ACC112 (cell line): ENCODE data around the gene SERPINB6.
A peak's percentile ranks its signal among the peaks of the same experiment; 100 is the strongest.

ENCODE experiments used
- H2AFZ ChIP-seq: fragments of 200-600 bp; sonication (generic); one replicate; pipeline ENCODE4 v1.6.0; 2017; ENCODE audit warnings: antibody characterized with exemption, low read length; ENCODE audit not compliant: unreplicated experiment
- H3K27ac ChIP-seq: fragments of 200-600 bp; sonication (generic); 2 replicates; pipeline ENCODE4 v1.5.1; 2014; ENCODE audit warnings: low read depth, mild to moderate bottlenecking, antibody characterized with exemption, low read length, moderate library complexity
- H3K27me3 ChIP-seq: fragments of 200-600 bp; sonication (generic); 2 replicates; pipeline ENCODE4 v1.6.1; 2014; ENCODE audit warnings: mild to moderate bottlenecking, antibody characterized with exemption, low read length, moderate library complexity, mixed read lengths; ENCODE audit not compliant: insufficient read depth
- H3K36me3 ChIP-seq: fragments of 200-600 bp; sonication (generic); 2 replicates; pipeline ENCODE4 v1.6.1; 2016; ENCODE audit warnings: mild to moderate bottlenecking, antibody characterized with exemption, low read length, moderate library complexity, mixed read lengths; ENCODE audit not compliant: insufficient read depth
- H3K4me1 ChIP-seq: fragments of 200-600 bp; sonication (generic); one replicate; pipeline ENCODE4 v1.6.1; 2016; ENCODE audit warnings: low read length, mixed read lengths; ENCODE audit not compliant: insufficient read depth, unreplicated experiment, control insufficient read depth
- H3K4me3 ChIP-seq: fragments of 200-600 bp; sonication (generic); 2 replicates; pipeline ENCODE4 v1.5.1; 2014; ENCODE audit warnings: mild to moderate bottlenecking, low read depth, low read length
- H3K79me2 ChIP-seq: fragments of 200-600 bp; sonication (generic); one replicate; pipeline ENCODE4 v1.6.0; 2016; ENCODE audit warnings: low read length; ENCODE audit not compliant: control insufficient read depth, unreplicated experiment, insufficient read depth

Gene SERPINB6

DNA sequence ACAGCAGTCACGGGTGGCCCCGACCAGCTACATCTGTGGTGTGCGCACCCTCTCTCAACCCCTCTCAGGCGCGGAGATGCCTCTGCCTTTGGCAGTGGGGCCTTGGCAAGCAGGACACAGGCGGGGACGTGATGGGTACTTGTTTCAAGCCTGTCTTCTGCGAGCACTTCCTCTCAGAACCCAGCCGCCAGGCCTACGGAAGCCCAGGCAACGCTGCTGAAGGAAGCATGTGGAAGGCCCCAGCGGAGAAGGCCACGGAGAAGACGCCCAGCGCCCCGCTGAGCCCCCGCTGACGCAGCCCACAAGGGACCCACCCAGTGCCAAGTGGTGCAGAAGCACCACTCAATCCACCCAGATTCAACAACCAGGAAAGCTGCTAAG is 13.0 kb downstream of the SERPINB6 start:
- no peaks in the 10 kb centered on the region for H3K27me3 ChIP-seq
- H2AFZ ChIP-seq: no peak overlapping the region
- H3K79me2 ChIP-seq: peaks cover 67% of the 10 kb centered on the region

GRCh38 chr6:2957696-2958330 is 13.6 kb downstream of the SERPINB6 start:
- no peak overlapping the region for H3K27ac ChIP-seq
- no peak overlapping the region for H3K4me3 ChIP-seq
- H3K79me2 ChIP-seq: peaks cover 62% of the 10 kb centered on the region
- H3K36me3 ChIP-seq: peaks cover 11% of the 10 kb centered on the region; the same call in 1 of the 2 replicates
- H2AFZ ChIP-seq: no peak overlapping the region
- H3K4me1 ChIP-seq: peaks cover 18% of the 10 kb centered on the region
- no peaks in the 10 kb centered on the region for H3K27me3 ChIP-seq

More for the DNA sequence above, 13.0 kb downstream of the SERPINB6 start:
- H3K36me3 ChIP-seq: peaks cover 8% of the 10 kb centered on the region; the same call in 1 of the 2 replicates
- no peak overlapping the region for H3K27ac ChIP-seq
- peaks cover 14% of the 10 kb centered on the region for H3K4me1 ChIP-seq
- H3K4me3 ChIP-seq: no peak overlapping the region

- Histone ChIP-seq H3K79me2 (peaks cover 55% of the 10 kb centered on the region), H3K27ac (no peak overlapping the region), H3K4me1 (peaks cover 24% of the 10 kb centered on the region), H3K36me3 (peaks cover 11% of the 10 kb centered on the region; the same call in 1 of the 2 replicates), H3K27me3 (no peaks in the 10 kb centered on the region), H3K4me3 (no peak overlapping the region), H2AFZ (no peak overlapping the region)
Measured at GRCh38 chr6:2956930-2957685, 14.3 kb downstream of the SERPINB6 start.

- Histone ChIP-seq H3K36me3 (peaks cover 19% of the 10 kb centered on the region), H3K79me2 (peaks cover 25% of the 10 kb centered on the region), H2AFZ (peak overlapping the region; percentile 1), H3K4me3 (no peak overlapping the region), H3K27me3 (no peaks in the 10 kb centered on the region), H3K27ac (peak overlapping the region; percentile 39; the same call in 1 of the 2 replicates), H3K4me1 (peaks cover 13% of the 10 kb centered on the region)
Measured at GRCh38 chr6:2953098-2953497, 18.3 kb downstream of the SERPINB6 start.

DNA sequence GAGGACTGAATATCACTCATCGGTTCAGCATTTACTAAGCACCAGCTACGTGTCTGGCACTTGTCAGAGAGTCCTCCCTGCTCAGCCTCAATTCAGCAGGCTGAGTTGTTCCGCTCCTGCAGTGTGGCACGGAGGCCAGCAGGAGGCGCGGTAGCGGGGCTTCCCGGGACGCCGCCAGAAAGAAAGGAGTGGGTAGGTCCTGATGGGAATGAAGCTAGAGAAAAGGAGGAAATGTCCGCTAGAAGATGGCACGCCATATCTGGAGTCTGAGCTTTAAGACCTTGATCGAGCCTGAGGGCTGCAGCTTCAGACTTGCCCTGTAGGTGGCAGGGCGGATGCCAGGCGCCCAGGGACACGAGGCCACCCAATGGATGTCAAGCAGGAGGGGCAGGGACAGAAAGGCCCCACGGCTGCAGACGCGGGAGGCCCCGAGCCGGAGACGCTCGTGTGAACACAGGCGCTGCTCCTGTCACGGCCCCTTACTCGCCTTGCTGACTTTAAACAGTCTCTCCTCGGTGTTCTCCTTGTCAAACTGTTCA is 18.7 kb downstream of the SERPINB6 start:
- Histone ChIP-seq H3K4me3 (no peak overlapping the region), H3K36me3 (peaks cover 19% of the 10 kb centered on the region), H3K27ac (peak overlapping the region; percentile 39; the same call in 1 of the 2 replicates), H3K79me2 (peaks cover 21% of the 10 kb centered on the region), H3K4me1 (peaks cover 13% of the 10 kb centered on the region), H2AFZ (peak overlapping the region; percentile 1), H3K27me3 (no peaks in the 10 kb centered on the region)

DNA sequence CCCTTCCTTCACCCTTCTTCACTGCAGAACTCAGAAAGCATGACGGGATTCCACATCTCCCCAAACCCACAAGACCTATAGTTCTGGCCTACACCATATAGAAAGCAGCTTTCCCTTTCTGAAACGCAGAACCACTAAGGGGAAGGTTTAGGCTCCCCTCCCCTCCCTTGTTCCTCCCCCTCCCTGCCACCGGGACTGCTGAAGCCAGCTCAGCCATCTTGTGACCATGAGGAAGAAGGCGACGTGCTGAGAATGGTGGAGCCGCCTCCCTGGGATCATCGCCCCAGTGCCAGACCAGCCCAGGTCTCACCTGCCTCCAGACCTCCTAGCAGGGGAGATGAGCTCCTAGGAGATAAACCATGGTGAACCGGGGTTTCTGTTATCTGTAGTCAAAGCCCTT is 19.6 kb downstream of the SERPINB6 start:
- Histone ChIP-seq H3K4me1 (peaks cover 13% of the 10 kb centered on the region), H3K27ac (no peak overlapping the region), H3K27me3 (no peaks in the 10 kb centered on the region), H3K79me2 (peaks cover 13% of the 10 kb centered on the region), H3K4me3 (no peak overlapping the region), H2AFZ (no peak overlapping the region), H3K36me3 (peaks cover 19% of the 10 kb centered on the region)

DNA sequence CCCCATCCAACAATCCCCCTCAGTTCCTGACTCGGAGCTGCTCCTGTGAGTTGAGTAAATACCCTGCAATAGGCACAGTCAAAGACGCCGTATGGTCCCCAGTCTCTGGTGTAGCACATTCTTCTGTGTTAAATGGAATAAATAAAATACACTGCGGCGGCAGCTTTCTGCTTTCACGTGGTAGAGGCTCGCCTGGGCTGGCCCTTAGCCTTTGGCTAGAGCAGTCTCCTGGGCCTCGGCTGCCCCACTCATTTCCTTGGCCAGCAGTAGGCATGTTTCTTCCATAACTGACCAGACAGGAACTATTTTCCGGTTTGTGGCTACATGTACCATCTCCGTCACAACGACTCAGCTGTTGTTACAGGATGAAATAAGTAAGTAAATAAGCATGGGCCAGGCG is 20.7 kb downstream of the SERPINB6 start:
- H2AFZ ChIP-seq: no peak overlapping the region
- H3K36me3 ChIP-seq: peaks cover 14% of the 10 kb centered on the region
- peaks cover 13% of the 10 kb centered on the region for H3K4me1 ChIP-seq
- H3K79me2 ChIP-seq: peaks cover 7% of the 10 kb centered on the region
- no peak overlapping the region for H3K27ac ChIP-seq
- no peak overlapping the region for H3K4me3 ChIP-seq
- no peaks in the 10 kb centered on the region for H3K27me3 ChIP-seq

DNA sequence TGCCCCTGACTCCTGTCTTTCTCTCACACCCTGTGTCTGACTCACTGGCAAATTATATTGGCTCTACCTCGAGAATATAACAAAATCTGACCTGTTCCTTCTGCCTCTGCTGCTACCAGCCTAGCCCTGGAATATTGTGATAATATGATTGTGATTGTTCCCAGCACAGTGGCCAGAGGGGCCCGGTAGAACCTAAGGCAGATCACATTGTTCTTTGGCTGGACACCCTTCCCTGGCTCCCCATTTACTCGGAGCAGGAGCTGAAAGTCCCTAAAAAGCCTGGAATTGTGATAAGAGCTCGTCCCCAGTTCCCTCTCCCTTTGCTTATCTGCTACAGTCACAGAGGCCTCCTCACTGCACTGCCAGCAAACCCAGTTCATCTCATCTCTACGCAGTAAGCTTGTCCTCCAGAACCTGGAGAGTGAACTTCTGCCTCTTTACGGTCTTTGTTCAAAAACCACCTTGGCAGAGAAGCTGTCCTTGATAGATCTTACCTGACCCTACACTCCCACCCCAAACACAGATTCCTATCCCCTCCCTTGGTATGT is 21.8 kb downstream of the SERPINB6 start:
- Histone ChIP-seq H3K27ac (no peak overlapping the region), H3K4me3 (no peak overlapping the region), H2AFZ (no peak overlapping the region), H3K4me1 (peaks cover 13% of the 10 kb centered on the region), H3K36me3 (peaks cover 14% of the 10 kb centered on the region), H3K27me3 (no peaks in the 10 kb centered on the region), H3K79me2 (peaks cover 7% of the 10 kb centered on the region)

DNA sequence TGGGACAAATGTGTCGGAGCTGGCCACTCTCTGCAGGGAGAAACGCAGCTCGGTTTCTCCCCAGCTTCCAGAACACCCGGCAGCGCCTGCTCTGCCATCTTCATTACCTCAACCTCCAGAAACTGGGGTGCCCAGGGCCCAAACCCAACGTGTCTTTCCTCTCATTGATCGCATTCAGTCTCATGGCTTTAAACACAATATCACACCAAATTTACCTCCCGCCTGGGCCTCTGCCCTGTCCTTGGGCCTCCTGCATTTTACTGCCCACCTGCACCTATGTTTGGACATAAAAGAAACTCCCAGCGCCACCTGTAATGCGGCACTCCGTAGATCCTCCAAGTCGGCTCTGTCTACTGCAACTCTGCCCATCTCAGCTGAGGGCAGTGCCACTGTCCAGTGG is 22.2 kb downstream of the SERPINB6 start:
- peaks cover 14% of the 10 kb centered on the region for H3K36me3 ChIP-seq
- no peak overlapping the region for H3K4me3 ChIP-seq
- H3K79me2 ChIP-seq: peaks cover 7% of the 10 kb centered on the region
- no peak overlapping the region for H2AFZ ChIP-seq
- no peak overlapping the region for H3K27ac ChIP-seq
- peaks cover 13% of the 10 kb centered on the region for H3K4me1 ChIP-seq
- H3K27me3 ChIP-seq: no peaks in the 10 kb centered on the region

- Histone ChIP-seq H2AFZ (no peak overlapping the region), H3K4me1 (peaks cover 13% of the 10 kb centered on the region), H3K27me3 (no peaks in the 10 kb centered on the region), H3K4me3 (no peak overlapping the region), H3K79me2 (peaks cover 7% of the 10 kb centered on the region), H3K36me3 (peaks cover 14% of the 10 kb centered on the region), H3K27ac (no peak overlapping the region)
Measured at GRCh38 chr6:2948228-2949025, 22.9 kb downstream of the SERPINB6 start.
